Mesenchymal stem cell (in vitro differentiated cells and primary cell): ENCODE data around the gene EPB41.
"Not testable (repeated sequence)": the region's sequence is repeated elsewhere in the genome, so short reads cannot be mapped to it uniquely, and the experiment has no call there.

Source experiments
- DNase-seq: peaks from one replicate; pipeline ENCODE4 v3.0.0-alpha.2; 2013
- H2AFZ ChIP-seq: one replicate; pipeline ENCODE4 v1.6.1; 2013; ENCODE audit warnings: low read depth, mild to moderate bottlenecking, control low read depth, inconsistent platforms, low read length, moderate library complexity
- H2AK5ac ChIP-seq: 2 replicates; pipeline ENCODE4 v1.6.1; 2013; ENCODE audit warnings: low read length, moderate library complexity, mild to moderate bottlenecking, inconsistent platforms; ENCODE audit not compliant: severe bottlenecking
- H2BK120ac ChIP-seq: one replicate; pipeline ENCODE4 v1.6.1; 2013; ENCODE audit warnings: low read depth, mild to moderate bottlenecking, inconsistent platforms, low read length, moderate library complexity
- H2BK12ac ChIP-seq, 2 experiments: one replicate each; pipeline ENCODE4 v1.6.1; 2013; ENCODE audit warnings: inconsistent platforms in 2 of 2, low read length in 2 of 2, mild to moderate bottlenecking in 2 of 2, moderate library complexity in 2 of 2, control low read depth in 1 of 2
- H2BK15ac ChIP-seq: one replicate; pipeline ENCODE4 v1.6.1; 2013; ENCODE audit warnings: mild to moderate bottlenecking, low read depth, inconsistent platforms; ENCODE audit not compliant: poor library complexity, severe bottlenecking
- H2BK5ac ChIP-seq: 2 replicates; pipeline ENCODE4 v1.6.1; 2013; ENCODE audit warnings: low read depth, mild to moderate bottlenecking, low read length, control low read depth, inconsistent platforms; ENCODE audit not compliant: poor library complexity, severe bottlenecking
- H3K14ac ChIP-seq, 2 experiments: one replicate each; pipeline ENCODE4 v1.6.1; 2013; ENCODE audit warnings: inconsistent platforms in 2 of 2, low read length in 2 of 2, control low read depth in 1 of 2, mild to moderate bottlenecking in 1 of 2, moderate library complexity in 1 of 2
- H3K18ac ChIP-seq, 2 experiments: one replicate each; pipeline ENCODE4 v1.6.1; 2013; ENCODE audit warnings: inconsistent platforms in 2 of 2, low read length in 2 of 2, control low read depth in 1 of 2, low read depth in 1 of 2, mild to moderate bottlenecking in 1 of 2
- H3K23ac ChIP-seq, 2 experiments: one replicate each; pipeline ENCODE4 v1.6.1; 2013; ENCODE audit warnings: inconsistent platforms in 2 of 2, low read length in 2 of 2, mild to moderate bottlenecking in 2 of 2, moderate library complexity in 2 of 2, control low read depth in 1 of 2
- H3K27ac ChIP-seq: 2 replicates; pipeline ENCODE4 v1.5.1; 2013; ENCODE audit warnings: mild to moderate bottlenecking, moderate library complexity, low read length, control low read depth, inconsistent platforms; ENCODE audit not compliant: poor library complexity, severe bottlenecking
- H3K27me3 ChIP-seq, 2 experiments: 2 replicates each; pipeline versions ENCODE4 v1.6.1 to v1.7.0; 2013; ENCODE audit warnings: low read length in 2 of 2, mild to moderate bottlenecking in 2 of 2, moderate library complexity in 2 of 2, control low read depth in 1 of 2, inconsistent platforms in 1 of 2; ENCODE audit not compliant: control insufficient read depth in 1 of 2, insufficient read depth in 1 of 2
- H3K36me3 ChIP-seq, 2 experiments: 2 replicates each; pipeline versions ENCODE4 v1.6.1 to v1.7.0; 2013; ENCODE audit warnings: low read length in 2 of 2, control low read depth in 1 of 2, inconsistent platforms in 1 of 2, low read depth in 1 of 2, mild to moderate bottlenecking in 1 of 2; ENCODE audit not compliant: insufficient read depth in 2 of 2, control insufficient read depth in 1 of 2
- H3K4ac ChIP-seq, 2 experiments: one replicate each; pipeline ENCODE4 v1.6.1; 2013; ENCODE audit warnings: inconsistent platforms in 2 of 2, low read length in 2 of 2, mild to moderate bottlenecking in 2 of 2, moderate library complexity in 2 of 2, control low read depth in 1 of 2, low read depth in 1 of 2
- H3K4me1 ChIP-seq: 2 replicates; pipeline ENCODE4 v1.6.1; 2013; ENCODE audit warnings: low read depth, low read length, control low read depth; ENCODE audit not compliant: control insufficient read depth, insufficient read depth
- H3K4me2 ChIP-seq: 2 replicates; pipeline ENCODE4 v1.6.1; 2013; ENCODE audit warnings: low read length, mild to moderate bottlenecking, inconsistent platforms; ENCODE audit not compliant: poor library complexity, severe bottlenecking
- H3K4me3 ChIP-seq, 2 experiments: 2 replicates each; pipeline versions ENCODE4 v1.5.1 to v1.7.0; 2013; ENCODE audit warnings: low read length in 2 of 2, mild to moderate bottlenecking in 2 of 2, control low read depth in 1 of 2, low read depth in 1 of 2; ENCODE audit not compliant: insufficient read depth in 1 of 2
- H3K79me1 ChIP-seq: replicated peaks from 2 replicates; pipeline ENCODE4 v1.6.1; 2013; ENCODE audit warnings: mild to moderate bottlenecking, control low read depth, low read length, inconsistent platforms; ENCODE audit not compliant: poor library complexity, severe bottlenecking
- H3K9ac ChIP-seq: 2 replicates; pipeline ENCODE4 v1.7.0; 2013; ENCODE audit warnings: mild to moderate bottlenecking, low read length, moderate library complexity
- H3K9me3 ChIP-seq: 2 replicates; pipeline ENCODE4 v1.7.0; 2013; ENCODE audit warnings: mild to moderate bottlenecking, low read length; ENCODE audit not compliant: control insufficient read depth
- H4K8ac ChIP-seq: one replicate; pipeline ENCODE4 v1.6.1; 2013; ENCODE audit warnings: inconsistent platforms, mild to moderate bottlenecking, low read length, moderate library complexity
- H4K91ac ChIP-seq: one replicate; pipeline ENCODE4 v1.6.1; 2013; ENCODE audit warnings: mild to moderate bottlenecking, low read length, inconsistent platforms
- WGBS: methylation state at CpG from one replicate; pipeline ENCODE4 v1.1.7; 2013; ENCODE audit warnings: mixed read lengths; 5-methylcytosine and 5-hydroxymethylcytosine counted together

Gene EPB41

DNA sequence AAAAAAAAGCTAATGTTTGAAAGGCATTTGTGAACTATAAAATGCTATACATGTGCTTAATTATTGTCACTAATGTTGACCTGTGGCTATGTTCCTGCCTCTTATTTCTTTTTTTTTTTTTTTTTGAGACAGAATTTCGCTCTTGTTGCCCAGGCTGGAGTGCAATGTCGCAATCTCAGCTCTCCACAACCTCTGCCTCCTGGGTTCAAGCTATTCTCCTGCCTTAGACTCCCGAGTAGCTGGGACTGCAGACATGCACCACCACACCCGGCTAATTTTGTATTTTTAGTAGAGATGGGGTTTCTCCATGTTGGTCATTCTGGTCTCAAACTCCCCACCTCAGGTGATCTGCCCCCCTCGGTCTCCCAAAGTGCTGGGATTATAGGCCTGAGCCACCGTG lies 193.7 kb downstream of the EPB41 start:
- not testable (repeated sequence) for H3K27ac ChIP-seq

GRCh38 chr1:29112705-29113412 lies 198.5 kb downstream of the EPB41 start:
- H3K27me3 ChIP-seq: no peaks in the 10 kb centered on the region
- no peak overlapping the region for H3K23ac ChIP-seq
- no peak overlapping the region for H2BK12ac ChIP-seq
- no peak overlapping the region for H3K9ac ChIP-seq
- no peak overlapping the region for H4K91ac ChIP-seq
- H2AK5ac ChIP-seq: no peak overlapping the region
- no peaks in the 10 kb centered on the region for H3K79me1 ChIP-seq
- H3K4ac ChIP-seq: no peak overlapping the region
- no peak overlapping the region for H2AFZ ChIP-seq
- H2BK5ac ChIP-seq: no peak overlapping the region
- H2BK15ac ChIP-seq: no peak overlapping the region
- H4K8ac ChIP-seq: no peak overlapping the region
- H3K18ac ChIP-seq: no peak overlapping the region
- H3K4me3 ChIP-seq: no peak overlapping the region
- 92% methylated on average over 7 of the region's 7 CpGs for WGBS
- no peak overlapping the region for H2BK120ac ChIP-seq
- H3K36me3 ChIP-seq: peaks cover 3 to 14% of the 10 kb centered on the region in 2 experiments
- DNase-seq: no peak
- no peak overlapping the region for H3K4me2 ChIP-seq
- no peaks in the 10 kb centered on the region for H3K9me3 ChIP-seq
- H3K14ac ChIP-seq: no peak overlapping the region
- no peak overlapping the region for H3K27ac ChIP-seq
- H3K4me1 ChIP-seq: no peaks in the 10 kb centered on the region

More for the DNA sequence above, 193.7 kb downstream of the EPB41 start:
- not testable (repeated sequence) for H3K18ac ChIP-seq, H2BK120ac ChIP-seq, H3K79me1 ChIP-seq, H3K4me1 ChIP-seq, H3K4me2 ChIP-seq, H4K91ac ChIP-seq, H3K9ac ChIP-seq, H3K27me3 ChIP-seq, H4K8ac ChIP-seq, H3K9me3 ChIP-seq, H3K36me3 ChIP-seq, H3K14ac ChIP-seq, H2BK5ac ChIP-seq, H3K4me3 ChIP-seq, DNase-seq, H2AFZ ChIP-seq, H2BK12ac ChIP-seq, H3K4ac ChIP-seq, H2BK15ac ChIP-seq, H3K23ac ChIP-seq, H2AK5ac ChIP-seq
- 100% methylated on average over 3 of the region's 6 CpGs for WGBS

- Histone ChIP-seq H4K91ac (no peak overlapping the region), H3K4ac (no peak overlapping the region), H3K27ac (no peak overlapping the region), H3K23ac (no peak overlapping the region), H3K14ac (no peak overlapping the region), H2BK15ac (no peak overlapping the region), H2BK12ac (no peak overlapping the region), H3K9me3 (no peaks in the 10 kb centered on the region), H2AFZ (no peak overlapping the region), H3K27me3 (no peaks in the 10 kb centered on the region), H2AK5ac (no peak overlapping the region), H3K18ac (no peak overlapping the region), H4K8ac (no peak overlapping the region), H3K79me1 (no peaks in the 10 kb centered on the region), H3K9ac (no peak overlapping the region), H2BK5ac (no peak overlapping the region), H3K4me3 (no peak overlapping the region), H3K36me3 (peaks cover 4 to 17% of the 10 kb centered on the region in 2 experiments), H2BK120ac (no peak overlapping the region), H3K4me1 (no peaks in the 10 kb centered on the region), H3K4me2 (no peak overlapping the region)
- WGBS: 84% methylated on average over 4 of the region's 6 CpGs
- no peak for DNase-seq
Observed at GRCh38 chr1:29113413-29114117, 199.2 kb downstream of the EPB41 start.

- no peaks in the 10 kb centered on the region for H3K9me3 ChIP-seq
- H2BK120ac ChIP-seq: no peak overlapping the region
- no peak overlapping the region for H3K4me3 ChIP-seq
- no peak overlapping the region for H3K4ac ChIP-seq
- H3K9ac ChIP-seq: no peak overlapping the region
- no peaks in the 10 kb centered on the region for H3K4me1 ChIP-seq
- H2BK15ac ChIP-seq: no peak overlapping the region
- no peak overlapping the region for H2BK5ac ChIP-seq
- H2BK12ac ChIP-seq: no peak overlapping the region
- no peaks in the 10 kb centered on the region for H3K27me3 ChIP-seq
- H2AFZ ChIP-seq: no peak overlapping the region
- no peaks in the 10 kb centered on the region for H3K79me1 ChIP-seq
- no peak overlapping the region for H3K23ac ChIP-seq
- no peak overlapping the region for H2AK5ac ChIP-seq
- no peak overlapping the region for H3K14ac ChIP-seq
- H3K18ac ChIP-seq: no peak overlapping the region
- no peak overlapping the region for H4K91ac ChIP-seq
- WGBS: no CpG with 5 or more reads among the region's 1 CpG
- DNase-seq: no peak
- no peak overlapping the region for H4K8ac ChIP-seq
- H3K4me2 ChIP-seq: no peak overlapping the region
- peaks cover 9 to 15% of the 10 kb centered on the region in 2 experiments for H3K36me3 ChIP-seq
- no peak overlapping the region for H3K27ac ChIP-seq
Observed at GRCh38 chr1:29114654-29115053, 200.3 kb downstream of the EPB41 start.
